Measurements from ENCODE around the gene ATP2A1. TPM values are rescaled to one million over a fixed set of nuclear protein-coding genes. Genes with fewer than 3 reads are reported as not detected.

Gene ATP2A1
- total and polyA plus RNA-seq, 2 donors (not counting 3 experiments of a cell fraction or from before 2014, with no cell fraction given): 1.2 to 2.5 TPM

- Histone ChIP-seq H3K27ac (ENCODE audit: insufficient read depth, low read depth, low read length) (no peak overlapping the region), H4K20me1 (replicated peaks; ENCODE audit: control insufficient read depth, extremely low read depth, insufficient read depth, low read length) (no peaks in the 10 kb centered on the region), H3K4me2 (ENCODE audit: insufficient read depth, low read length) (no peak overlapping the region), H3K4me1 (ENCODE audit: control insufficient read depth, extremely low read depth, insufficient read depth, low read length) (no peaks in the 10 kb centered on the region), H3K9ac (replicated peaks; ENCODE audit: extremely low read depth, insufficient read depth, low read length) (no peak overlapping the region), H3K79me2 (ENCODE audit: control insufficient read depth, insufficient read depth, low read length) (no peaks in the 10 kb centered on the region), H3K9me1 (replicated peaks; ENCODE audit: control insufficient read depth, extremely low read depth, insufficient read depth, low read length) (no peaks in the 10 kb centered on the region), H3K4me3 (replicated peaks in 1 of 3; ENCODE audit: insufficient read depth in 1 of 3, low read depth in 1 of 3, low read length in 3 of 3) (no peak overlapping the region), H3K27me3 (ENCODE audit: control insufficient read depth in 2 of 2, insufficient read depth in 2 of 2, low read length in 2 of 2) (no peaks in the 10 kb centered on the region), H2AFZ (ENCODE audit: low read depth, low read length) (no peak overlapping the region), H3K9me3 (replicated peaks; ENCODE audit: control insufficient read depth, insufficient read depth, low read length) (no peaks in the 10 kb centered on the region), H3K36me3 (ENCODE audit: control insufficient read depth in 2 of 2, extremely low read depth in 1 of 2, insufficient read depth in 2 of 2, low read length in 2 of 2) (no peaks in the 10 kb centered on the region)
- dilution Hi-C loops (cut with MboI; ENCODE audit: extremely low pct_ligation_motif_present, low sequenced_read_pairs) (no loop called here), intact Hi-C loops (cut with micrococcal nuclease) (no loop called here)
- BruUV-seq (replicated peaks): no TSS peak
- no peak for DNase-seq (ENCODE audit: low read depth, low spot score)
- no peak for TF ChIP-seq POLR2AphosphoS5 (IDR thresholded peaks at IDR 0.05; ENCODE audit: insufficient read depth, low read depth, low read length)
- TF ChIP-seq GATA2 (IDR thresholded peaks at IDR 0.05; ENCODE audit: insufficient read depth, insufficient read length, low read depth, low read length): no peak
- no peak for TF ChIP-seq MYC (IDR thresholded peaks at IDR 0.05; ENCODE audit: low read depth, low read length)
- no peak for TF ChIP-seq FOS (IDR thresholded peaks at IDR 0.05; ENCODE audit: borderline replicate concordance, insufficient read depth, low read length)
- no peak for TF ChIP-seq EZH2 (IDR thresholded peaks at IDR 0.05; ENCODE audit: borderline replicate concordance, low read depth, low read length, severe bottlenecking)
- no peak for TF ChIP-seq CTCF (IDR thresholded peaks at IDR 0.05; ENCODE audit: extremely low read depth in 1 of 2, insufficient read depth in 1 of 2, low read depth in 1 of 2, low read length in 2 of 2)
- no peak for TF ChIP-seq JUN (IDR thresholded peaks at IDR 0.05; ENCODE audit: borderline replicate concordance, insufficient read depth, insufficient read length, low read depth)
- no peak for TF ChIP-seq MAX (IDR thresholded peaks at IDR 0.05; ENCODE audit: insufficient read depth, insufficient read length)
- no peak for FAIRE-seq
- ChIA-PET POLR2A (no interaction called here), CTCF (interaction anchor here (1.5 kb wide), 1 partner anchor 53 kb away, joined by 4 read pairs; no protein-coding TSS in a partner anchor)
Observed at GRCh38 chr16:28891964-28892890, 13.9 kb downstream of the ATP2A1 start.
